ENCODE measurements around the gene DOK3.

Gene DOK3, protein sequence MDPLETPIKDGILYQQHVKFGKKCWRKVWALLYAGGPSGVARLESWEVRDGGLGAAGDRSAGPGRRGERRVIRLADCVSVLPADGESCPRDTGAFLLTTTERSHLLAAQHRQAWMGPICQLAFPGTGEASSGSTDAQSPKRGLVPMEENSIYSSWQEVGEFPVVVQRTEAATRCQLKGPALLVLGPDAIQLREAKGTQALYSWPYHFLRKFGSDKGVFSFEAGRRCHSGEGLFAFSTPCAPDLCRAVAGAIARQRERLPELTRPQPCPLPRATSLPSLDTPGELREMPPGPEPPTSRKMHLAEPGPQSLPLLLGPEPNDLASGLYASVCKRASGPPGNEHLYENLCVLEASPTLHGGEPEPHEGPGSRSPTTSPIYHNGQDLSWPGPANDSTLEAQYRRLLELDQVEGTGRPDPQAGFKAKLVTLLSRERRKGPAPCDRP

DNA sequence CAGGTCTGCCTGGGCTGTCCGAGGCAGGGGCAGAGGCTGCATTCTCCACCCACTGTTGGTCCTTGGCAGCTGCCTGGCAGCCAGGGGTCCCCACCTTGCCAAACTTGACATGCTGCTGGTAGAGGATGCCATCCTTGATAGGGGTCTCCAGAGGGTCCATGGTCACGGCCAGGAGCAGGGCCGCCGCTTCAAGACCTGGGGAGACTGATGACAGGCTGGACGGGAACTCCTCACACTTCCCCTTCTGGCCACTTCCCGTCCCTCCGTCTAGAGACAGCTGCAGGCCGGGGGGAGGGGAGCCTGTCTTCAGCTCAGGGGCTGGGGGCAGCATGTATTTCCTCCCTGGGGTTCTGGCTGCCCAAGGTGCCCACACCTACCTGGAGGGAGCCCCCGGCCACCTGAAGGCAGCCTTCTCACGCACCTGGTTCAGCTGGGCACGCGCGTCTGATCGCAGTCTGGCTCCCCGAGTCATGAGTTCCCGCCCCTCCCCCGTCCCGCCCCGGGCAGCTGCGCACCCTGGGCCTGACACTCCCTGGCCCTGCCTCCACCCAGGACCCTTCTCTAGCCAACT is at the start of gene DOK3:
DOK3 (minus strand) TSS at position 446 of the 571 bp plus-strand sequence; CDS start at position 160, 286 bp downstream.
- no peak for DNase-seq

DNA sequence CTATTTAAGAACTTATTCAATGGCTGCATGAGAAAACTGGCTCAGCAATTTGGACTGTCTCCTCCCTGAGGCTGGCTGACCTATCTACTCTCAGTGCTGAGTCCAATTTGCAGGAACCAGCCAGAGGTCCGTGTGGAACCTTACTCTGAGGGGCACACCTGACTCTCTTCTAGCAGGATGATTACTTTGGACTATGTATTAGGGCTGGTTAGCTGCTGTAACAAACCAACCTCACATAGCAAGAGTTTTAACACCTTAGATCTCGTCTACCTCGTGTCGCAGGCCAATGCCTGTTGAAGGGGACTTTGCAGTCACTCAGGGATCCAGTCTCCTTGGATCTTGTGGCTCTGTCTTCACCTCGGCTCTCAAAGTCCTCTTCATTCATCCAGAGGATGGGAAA is 48.2 kb upstream of the DOK3 start:
- DNase-seq = no peak

DNA sequence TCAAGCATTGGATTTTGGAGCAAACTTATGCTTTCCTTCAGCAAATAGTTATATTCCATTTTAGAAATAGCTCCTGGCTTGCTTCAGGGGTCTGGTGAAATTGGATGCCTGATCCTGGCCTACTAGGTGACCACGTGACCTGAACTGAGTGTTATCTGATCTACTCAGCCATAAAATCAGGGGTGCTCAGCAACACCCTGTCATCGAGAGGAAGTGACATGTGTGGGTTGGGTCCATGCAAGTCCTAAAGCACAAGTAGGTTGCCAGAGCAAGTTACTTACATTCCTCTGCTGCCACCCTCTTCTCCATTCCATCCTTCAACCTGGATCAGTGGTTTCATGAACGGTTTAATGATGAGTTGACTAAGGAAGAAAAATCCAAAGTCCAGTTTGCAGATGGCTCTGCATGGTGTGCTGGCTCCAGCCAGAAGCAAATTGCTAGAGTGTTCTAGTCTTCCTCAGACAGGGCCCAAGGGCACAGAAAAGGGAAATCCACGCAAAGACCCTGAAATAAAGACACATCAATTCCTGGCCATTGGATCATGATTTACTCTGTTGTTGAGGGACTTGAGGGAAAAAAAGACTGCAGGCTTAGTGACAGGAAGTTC is 47.5 kb upstream of the DOK3 start:
- no peak for DNase-seq

DNA sequence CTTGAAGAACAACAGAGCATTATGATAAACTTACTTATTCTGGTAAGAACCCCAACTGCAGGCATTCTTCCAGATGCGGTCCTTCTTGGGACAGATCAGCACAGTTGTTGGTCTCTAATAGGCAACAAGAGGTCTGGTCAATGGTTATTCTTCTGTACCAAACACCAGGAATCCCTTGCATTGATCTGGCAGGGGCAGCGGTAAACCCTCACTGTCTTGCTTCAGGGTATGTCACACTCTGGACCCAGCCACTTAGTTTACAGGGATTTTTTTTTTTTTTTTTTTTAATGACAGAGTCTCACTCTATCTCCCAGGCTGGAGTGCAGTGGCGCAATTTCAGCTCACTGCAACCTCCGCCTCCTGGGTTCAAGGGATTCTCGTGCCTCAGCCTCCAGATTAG is 46.0 kb upstream of the DOK3 start:
- no peak for DNase-seq

DNA sequence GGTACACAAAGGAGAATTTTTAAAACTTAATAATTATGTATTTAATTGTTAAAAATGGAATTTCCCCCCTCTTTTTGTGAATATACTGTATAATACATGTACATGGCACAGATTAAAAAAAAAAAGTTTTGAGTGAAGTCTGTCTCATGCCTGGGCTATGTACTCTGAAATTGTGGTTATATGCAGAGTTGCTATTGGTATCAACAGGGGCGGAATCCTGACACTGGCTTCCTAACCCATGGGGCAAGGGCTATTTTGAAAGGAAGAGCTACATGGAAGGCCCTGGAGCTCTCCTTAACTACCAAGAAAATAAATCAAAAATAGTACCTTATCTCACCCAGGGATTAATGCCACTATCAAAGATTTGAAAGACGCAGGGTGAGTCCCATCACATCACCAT is 45.6 kb upstream of the DOK3 start:
- no peak for DNase-seq

DNA sequence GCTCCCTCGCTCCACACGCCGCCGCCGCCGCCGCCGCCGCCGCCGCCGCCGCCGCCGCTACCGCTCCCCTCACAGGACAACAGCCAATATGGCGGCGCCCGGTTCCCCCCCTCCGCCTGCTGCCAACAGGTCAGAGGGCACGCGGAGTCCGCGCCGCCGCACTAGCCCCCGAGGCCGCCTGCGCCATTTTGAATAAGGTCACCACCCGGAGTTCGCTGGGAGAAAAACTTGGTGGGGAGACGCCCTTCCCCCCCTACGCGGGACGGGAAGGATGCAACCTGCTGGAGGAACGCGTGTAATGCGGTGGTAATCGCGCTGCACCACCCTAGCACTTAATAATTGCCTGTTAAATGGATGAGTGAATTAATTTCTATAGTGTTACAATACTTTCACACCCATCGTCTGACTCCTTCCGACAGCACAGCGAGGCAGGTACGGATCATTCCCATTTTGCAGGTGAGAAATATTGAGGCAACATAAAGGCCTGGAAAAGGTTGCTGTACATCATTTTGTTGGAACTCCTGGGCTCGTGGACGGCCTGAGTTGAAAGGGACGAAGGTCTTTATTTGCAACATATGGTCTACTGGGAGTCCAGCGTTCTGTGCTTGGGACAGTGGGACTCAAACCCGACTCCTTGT is 45.0 kb upstream of the DOK3 start, which contains the start of gene FAM193B:
FAM193B (minus strand) TSS at position 90 of the 638 bp plus-strand sequence. CDS start 105 bp downstream, outside the sequence.
- DNase-seq = peak; percentile 84

DNA sequence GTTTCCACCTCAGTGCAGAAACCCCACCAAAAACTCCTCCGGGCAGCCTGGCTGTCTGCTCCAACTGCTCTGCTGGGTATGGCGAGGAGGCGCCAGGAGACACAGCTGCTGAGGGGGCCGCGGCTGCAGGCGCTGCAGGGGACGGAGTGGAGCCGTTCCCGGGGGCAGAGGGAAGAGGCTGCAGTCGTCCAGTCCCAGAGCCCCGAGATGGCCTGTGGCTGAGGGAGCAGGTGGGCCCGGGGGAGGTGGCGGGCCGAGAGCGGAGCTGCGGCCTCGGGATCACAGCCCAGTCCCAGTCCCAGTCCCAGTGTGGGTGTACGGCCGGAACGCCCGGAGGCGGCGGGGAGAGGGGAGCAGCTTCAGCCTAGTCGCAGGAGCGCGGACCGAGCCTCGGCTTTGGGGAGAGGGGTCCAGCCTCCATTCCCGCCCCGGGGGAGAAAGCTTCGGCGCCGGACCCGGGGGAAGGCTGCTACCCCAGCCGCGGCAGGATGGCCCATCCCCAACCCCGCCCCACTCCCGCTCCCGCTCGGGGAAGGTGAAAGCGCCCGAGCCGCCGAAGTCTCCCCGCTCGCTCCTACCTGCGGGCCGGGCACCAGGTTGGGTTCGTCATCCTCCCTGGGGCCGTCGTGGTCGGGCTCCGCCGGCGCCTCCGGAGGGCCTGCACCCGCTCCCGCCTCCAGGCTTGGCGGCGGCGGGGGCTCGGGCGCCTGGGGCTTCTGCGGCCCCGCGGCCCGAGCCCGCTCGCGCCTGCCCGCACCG is 44.2 kb upstream of the DOK3 start:
- no peak for DNase-seq

DNA sequence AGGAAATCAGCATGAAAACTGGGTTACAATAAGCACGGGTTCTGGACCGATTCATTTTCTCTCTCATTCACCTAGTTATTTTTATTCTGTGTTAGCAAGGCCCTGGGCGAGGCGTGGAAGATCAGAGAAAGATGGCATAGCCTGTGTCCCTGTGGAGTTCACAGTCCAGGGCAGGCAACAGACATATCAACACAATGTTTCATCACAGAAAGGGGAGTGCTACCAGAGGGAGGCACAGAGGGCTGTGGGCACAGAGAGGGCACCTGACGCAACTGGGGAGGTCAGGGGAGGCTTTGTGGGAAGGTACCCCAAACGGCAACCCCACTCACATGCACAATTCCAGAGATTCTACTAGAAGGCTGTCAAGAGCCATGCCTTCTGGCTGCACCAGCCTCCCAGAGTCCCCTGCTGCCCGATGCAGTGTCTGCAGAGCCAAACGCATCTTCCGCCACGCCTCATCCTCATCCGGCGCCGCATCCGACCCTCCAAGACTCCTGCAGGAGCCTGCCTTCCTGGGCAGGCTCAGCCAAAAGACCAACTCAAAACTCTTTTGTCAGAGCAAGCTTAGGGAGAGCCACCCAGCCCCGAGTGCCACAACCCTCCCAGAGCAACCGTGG is 43.3 kb upstream of the DOK3 start:
- DNase-seq = no peak

DNA sequence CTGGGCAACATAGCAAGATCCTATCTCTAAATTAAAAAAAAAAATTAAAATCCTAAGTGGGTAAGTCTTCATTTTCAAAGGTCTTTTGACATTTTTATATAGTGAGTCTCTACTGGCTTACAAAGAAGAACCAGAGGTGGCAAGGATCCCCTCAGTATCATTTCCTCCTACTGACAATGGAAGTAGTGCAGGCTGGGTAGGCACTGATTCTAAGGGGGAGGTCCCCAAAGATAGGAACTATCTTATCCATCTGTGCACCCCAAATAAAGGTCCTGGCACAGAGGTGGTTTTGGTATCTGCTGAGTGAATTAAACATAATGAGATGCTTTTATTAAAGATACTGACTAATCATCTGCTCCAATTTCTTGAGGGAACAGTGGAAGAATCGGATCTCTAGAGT is 40.5 kb upstream of the DOK3 start:
- DNase-seq = no peak

DNA sequence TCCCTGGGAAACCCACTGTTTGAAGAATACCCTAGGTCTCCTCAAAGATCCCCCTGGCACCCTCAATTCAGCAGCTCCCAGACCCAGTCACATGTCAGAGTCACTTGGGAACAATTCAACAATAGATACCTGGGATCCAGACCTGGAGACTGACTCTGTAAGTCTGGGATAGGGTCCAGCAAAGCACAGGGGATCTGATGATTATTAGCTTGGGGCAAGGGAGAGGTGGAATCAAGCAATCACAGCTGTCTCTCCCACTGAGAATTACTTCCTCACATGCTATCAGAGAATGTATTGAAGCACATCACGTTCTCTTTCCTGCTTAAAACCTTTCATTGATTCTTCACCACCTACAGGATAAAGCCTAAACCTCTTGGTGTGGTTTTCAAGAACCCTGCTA is 38.9 kb upstream of the DOK3 start:
- no peak for DNase-seq

DNA sequence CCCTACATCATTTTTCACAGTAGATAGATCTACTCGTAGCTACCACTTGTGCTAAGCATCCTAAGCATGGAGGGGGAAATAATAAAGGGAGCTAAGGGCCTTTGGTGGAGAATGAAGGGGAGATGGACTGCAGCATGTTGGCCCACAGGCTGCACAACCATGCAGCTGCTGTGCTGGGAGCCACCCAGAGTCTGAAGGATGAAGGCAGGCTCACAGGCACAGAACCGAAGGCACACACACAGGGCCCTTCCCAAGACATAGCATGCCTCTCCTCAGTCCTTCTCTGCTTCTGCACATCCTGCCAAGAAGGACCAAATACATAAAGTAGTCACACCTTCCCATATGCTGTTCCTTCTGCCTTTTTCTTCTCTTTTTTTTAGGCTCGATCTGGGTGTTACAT is 38.1 kb upstream of the DOK3 start:
- DNase-seq = no peak

DNA sequence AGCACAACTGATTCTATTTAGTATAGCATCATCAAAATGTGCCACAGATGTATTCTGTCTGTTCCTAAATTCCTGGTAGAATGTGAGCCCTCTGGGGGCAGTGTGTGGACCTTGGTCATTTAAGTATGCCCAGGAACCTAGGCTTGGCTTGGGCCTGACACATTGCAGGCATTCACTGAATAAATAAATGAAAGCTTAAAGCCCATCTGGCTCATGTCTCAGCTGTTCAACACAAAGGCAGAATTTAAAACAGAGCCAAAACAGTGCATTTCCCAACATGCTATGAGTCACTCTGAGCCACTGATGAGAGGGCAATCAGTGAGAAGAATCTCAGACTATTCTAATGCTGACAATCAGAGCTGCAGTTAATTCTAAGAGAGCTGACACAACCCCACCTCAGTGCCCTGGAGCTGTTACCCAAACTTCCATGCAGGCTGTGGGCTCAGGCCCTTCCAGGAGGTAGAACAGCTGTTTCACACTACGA is 36.7 kb upstream of the DOK3 start:
- DNase-seq = peak; percentile 83

DNA sequence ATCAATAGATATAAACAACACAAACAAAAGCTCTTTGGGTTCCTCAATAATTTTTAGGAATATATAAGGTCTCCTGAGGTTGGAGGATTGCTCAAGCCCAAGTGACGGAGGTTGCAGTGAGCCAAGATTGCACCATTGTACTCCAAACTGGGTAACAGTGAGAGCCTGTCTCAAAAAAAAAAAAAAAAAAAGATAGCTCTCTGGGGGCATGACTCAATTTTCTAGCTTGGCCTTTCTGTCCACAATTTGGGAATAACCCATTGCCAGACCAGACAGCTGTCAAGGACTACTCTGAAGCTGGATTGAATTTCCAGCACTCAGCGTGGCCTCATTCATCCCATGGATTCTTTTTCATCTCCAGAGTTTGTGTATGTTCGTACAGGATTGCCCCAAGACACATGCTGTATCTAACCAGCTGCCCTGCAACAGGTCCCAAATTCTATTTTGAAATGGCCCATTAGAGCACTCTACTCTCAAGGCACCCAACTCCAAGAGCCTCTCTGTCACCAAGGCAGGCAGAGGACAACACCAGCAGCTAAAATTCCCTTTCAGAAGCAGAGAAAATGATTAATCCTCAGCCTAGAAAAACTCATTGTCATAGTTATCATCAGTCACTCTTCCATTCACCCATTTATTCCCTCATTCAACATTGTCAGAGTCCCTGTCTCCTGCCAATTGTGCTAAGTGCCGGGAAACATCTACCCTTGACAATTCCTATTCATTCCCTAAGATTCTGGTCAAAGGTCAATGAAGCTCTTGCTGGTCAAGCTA is 36.0 kb upstream of the DOK3 start:
- DNase-seq = no peak

DNA sequence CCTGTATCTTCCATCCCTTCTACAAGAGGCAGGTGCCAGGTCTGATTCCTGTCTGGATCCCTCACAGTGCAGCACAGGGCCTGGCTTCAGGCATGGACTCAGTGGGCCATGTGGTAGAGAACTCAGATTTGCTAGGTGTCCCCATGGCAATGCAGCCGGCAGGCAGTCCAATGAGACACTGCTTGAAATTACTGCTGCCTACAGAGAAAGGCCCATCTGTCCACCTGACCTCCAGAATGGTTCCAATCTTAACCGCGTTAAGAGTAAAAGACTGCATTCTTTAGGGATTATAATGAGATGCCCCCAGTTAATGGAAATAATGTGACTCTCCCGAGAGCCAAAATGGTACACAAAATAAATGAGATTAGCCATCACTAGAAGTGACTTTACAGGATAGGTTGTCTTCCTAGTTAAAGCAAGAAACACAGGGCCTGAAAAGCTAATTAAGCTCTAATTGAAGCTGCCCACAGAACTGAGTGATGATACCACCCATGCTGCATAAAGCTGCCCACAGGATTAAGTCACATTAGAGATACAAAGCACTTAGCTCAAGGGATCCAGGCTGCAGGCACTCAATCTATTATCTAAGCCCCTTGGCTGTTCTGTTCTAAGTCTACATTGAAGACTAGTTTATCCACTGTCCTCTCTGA is 33.3 kb upstream of the DOK3 start:
- DNase-seq = no peak

DNA sequence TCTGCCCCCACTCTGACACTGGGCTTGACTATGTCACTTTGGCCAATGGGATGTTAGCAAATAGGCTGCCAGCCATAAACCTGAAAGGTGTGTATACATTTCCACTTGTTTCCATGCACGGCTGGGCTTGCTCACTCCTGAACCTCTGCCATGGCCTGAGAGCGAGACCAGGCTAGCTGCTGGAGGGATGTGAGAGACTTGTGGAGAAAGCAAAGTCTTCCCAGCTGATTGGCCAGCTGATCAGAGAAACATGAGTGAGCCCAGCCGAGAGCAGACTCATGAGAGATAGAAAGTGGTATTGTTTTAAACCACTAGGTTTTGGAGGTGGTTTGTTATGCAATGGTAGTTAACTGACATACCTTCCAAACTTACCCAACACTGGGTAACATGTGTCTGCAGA is 30.8 kb upstream of the DOK3 start:
- no peak for DNase-seq

DNA sequence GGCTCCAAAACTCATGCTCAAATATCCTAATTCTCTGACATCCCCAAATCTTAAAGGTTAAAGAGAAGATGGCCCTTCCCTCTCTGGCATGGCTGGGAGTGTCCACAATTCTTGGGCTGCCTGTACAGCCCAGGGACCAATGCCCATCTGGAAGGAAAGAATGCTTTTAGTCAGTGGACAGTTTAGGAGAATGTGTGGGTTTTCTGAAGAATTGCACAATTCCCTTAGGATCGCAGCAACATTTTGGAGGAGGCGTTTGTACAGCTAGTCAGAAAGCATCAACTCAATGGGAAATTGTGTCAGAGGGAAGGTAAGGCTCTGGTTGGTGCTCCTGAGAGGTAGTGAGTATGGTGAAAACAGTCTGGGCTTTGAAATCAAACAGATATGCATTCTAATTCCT is 29.8 kb upstream of the DOK3 start:
- DNase-seq = no peak

DNA sequence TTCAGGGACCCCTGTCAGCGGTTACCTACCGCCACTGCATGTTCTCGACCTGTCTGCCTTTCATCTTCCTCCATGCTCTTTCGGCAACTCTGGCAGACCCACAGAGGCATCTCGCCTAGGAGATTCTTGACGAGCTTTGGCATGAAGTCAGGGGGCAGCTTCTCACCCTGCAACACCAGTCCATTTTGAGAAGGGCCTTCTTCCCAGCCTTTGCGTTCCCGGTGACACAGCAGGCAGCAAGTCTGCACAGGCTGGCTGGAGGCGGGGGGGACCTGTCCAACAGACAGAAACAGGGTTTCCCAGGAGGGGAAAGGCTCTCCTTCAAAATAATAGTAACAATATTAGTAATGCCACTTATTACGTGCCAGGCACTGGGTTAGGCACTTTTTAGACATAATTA is 29.2 kb upstream of the DOK3 start:
- no peak for DNase-seq

DNA sequence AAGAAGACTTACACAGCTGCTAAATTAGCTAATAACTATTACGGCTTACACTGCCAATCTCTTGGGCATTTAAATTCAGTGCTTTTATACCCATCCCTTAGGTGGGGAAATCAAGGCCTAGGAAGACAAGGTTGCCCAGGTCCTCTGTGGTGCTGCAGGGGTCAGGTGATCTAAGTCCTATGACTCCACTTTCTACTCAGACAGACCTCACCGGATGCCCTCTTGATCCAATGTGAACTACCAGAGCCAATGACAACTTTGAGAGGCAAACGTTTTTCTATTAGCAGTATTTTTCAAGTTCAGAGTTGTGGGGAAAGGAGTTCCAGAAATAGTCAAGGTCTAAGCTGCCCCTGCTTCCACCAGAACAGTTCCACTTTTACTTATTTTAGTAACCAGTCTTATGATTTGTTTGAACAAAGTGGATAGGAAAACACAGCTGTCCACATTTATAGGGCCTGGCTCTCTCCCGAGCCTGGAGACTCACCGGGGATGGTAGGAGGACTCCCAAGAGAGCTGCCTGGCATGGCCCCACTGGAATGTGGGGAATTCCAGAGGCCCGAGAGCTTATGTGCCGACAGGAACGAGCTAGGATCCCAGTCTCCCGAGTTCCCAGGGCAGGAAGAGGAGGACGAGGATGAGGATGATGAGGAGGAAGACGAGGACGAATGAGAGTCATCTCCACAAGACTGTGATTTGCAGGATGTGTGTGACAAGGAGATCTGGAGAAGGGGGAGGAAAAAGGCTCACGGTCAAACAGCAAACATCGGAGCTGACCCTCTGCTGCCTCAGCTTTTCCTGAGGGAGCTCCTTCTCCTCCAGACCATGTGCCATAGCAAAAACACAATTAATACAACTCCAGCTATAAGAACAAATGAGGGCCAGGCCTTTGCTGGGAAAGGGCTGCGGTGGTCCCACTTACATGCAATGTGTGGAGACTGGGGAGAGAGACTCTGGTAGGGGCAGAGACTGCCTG is 28.0 kb upstream of the DOK3 start:
- DNase-seq = peak; percentile 85

DNA sequence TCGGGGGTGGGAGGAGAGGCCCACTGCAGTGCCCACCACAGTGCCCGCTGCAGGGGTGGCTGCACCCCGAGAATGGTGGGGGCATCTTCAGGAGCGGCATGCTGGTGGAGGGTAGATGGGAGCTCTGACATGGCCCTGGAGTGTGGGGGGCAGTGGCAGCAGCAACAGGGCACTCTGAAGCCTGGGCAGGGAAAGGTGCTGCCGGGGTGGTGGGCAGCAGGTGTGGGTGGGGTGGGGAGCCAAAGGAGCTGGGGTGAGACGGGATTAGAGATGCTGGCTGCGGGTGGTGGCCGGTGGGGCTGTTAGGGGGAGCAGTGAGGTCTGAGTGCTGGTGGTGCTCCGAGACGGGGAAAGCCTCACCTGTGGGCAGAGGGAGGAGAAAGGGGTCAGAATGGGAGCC is 26.8 kb upstream of the DOK3 start:
- DNase-seq = no peak

DNA sequence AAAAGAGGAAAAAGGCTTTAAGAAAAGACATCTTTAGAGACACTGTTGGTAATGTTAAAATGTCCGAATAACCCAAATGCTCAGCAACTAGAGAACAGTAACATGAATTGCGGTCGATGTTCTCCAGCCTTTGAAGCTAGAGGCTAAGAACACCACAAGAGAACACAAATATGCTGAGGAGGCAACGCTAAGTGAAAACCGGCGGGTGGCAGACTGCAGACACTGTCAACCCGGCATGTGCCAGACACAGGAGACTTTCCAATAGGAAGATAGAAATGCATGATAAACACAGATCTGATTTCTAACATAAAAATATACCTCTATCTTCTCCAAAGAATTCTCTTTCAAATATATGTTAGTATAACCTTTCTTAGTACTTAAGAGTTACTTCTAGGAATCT is 25.5 kb upstream of the DOK3 start:
- no peak for DNase-seq

Data from T1000 (cell line).